Measurements from ENCODE around the gene SESTD1. TPM values are rescaled to one million over a fixed set of nuclear protein-coding genes. Genes with fewer than 3 reads are reported as not detected.

Gene SESTD1
- total RNA-seq, 1 experiment from 2014 or later = 26.6 TPM

- Histone ChIP-seq H3K79me2 (ENCODE audit: insufficient read depth, low read length) (no peaks in the 10 kb centered on the region), H2AFZ (ENCODE audit: low read depth, low read length, poor library complexity, severe bottlenecking) (no peak overlapping the region), H3K9ac (ENCODE audit: low read length) (no peak overlapping the region), H3K27ac (ENCODE audit: low read depth, low read length) (no peak overlapping the region), H4K20me1 (ENCODE audit: insufficient read depth) (no peaks in the 10 kb centered on the region), H3K36me3 (ENCODE audit: control insufficient read depth in 1 of 2, insufficient read depth in 2 of 2, low read length in 2 of 2) (no peaks in the 10 kb centered on the region), H3K9me2 (ENCODE audit: insufficient read depth) (no peaks in the 10 kb centered on the region), H3K9me3 (ENCODE audit: control insufficient read depth in 1 of 2, insufficient read depth in 1 of 2, low read depth in 1 of 2, low read length in 2 of 2) (0 out of 4 replicates have a peak, but pooled peaks cover 0 to 5% of the 10 kb centered on the region in 2 experiments), H3K4me2 (ENCODE audit: low read length) (no peak overlapping the region), H3K4me1 (ENCODE audit: control insufficient read depth in 1 of 2, insufficient read depth in 2 of 2, low read length in 2 of 2) (no peaks in the 10 kb centered on the region), H3K27me3 (ENCODE audit: insufficient read depth, low read length) (no peaks in the 10 kb centered on the region), H3K4me3 (replicated peaks in 1 of 2; ENCODE audit: low read depth in 1 of 2, low read length in 2 of 2) (no peak overlapping the region)
- CTCF ChIA-PET = no interaction called here
- BruUV-seq (replicated peaks) = no TSS peak
- DNase-seq (ENCODE audit: low read depth, low spot score) (no peak), ATAC-seq (no peak)
- POLR2A ChIA-PET = no interaction called here
- TF ChIP-seq ZFX (IDR thresholded peaks at IDR 0.05) (no peak), EZH2phosphoT487 (IDR thresholded peaks at IDR 0.05; ENCODE audit: borderline replicate concordance) (no peak), JUND (IDR thresholded peaks at IDR 0.05) (no peak), POLR2A (IDR thresholded peaks at IDR 0.05; ENCODE audit: borderline replicate concordance, extremely low read depth, insufficient read depth, insufficient read length) (no peak), SIN3A (IDR thresholded peaks at IDR 0.05; ENCODE audit: low read depth) (no peak), ZBTB33 (IDR thresholded peaks at IDR 0.05; ENCODE audit: extremely low read depth, insufficient replicate concordance, low read length) (no peak), REST (IDR thresholded peaks at IDR 0.05; ENCODE audit: low read depth) (no peak), ATF3 (IDR thresholded peaks at IDR 0.05) (no peak), CBX3 (IDR thresholded peaks at IDR 0.05; ENCODE audit: low read depth) (no peak), EGR1 (IDR thresholded peaks at IDR 0.05; ENCODE audit: low read depth) (no peak), RAD21 (IDR thresholded peaks at IDR 0.05; ENCODE audit: low read depth) (no peak), ELF1 (IDR thresholded peaks at IDR 0.05; ENCODE audit: borderline replicate concordance, low read depth) (no peak), YY1 (IDR thresholded peaks at IDR 0.05; ENCODE audit: extremely low read depth, insufficient replicate concordance, low read depth, low read length) (no peak), SRF (IDR thresholded peaks at IDR 0.05; ENCODE audit: low read depth) (no peak), TCF7L2 (IDR thresholded peaks at IDR 0.05; ENCODE audit: borderline replicate concordance, extremely low read depth, insufficient read depth, insufficient read length) (no peak), FOSL1 (IDR thresholded peaks at IDR 0.05; ENCODE audit: low read depth) (no peak), ZNF274 (IDR thresholded peaks at IDR 0.05; ENCODE audit: low read depth, low read length) (no peak), MAX (IDR thresholded peaks at IDR 0.05) (no peak)
- intact Hi-C loops (cut with micrococcal nuclease) = no loop called here
- RAD21 ChIA-PET (ENCODE audit: low non-redundant PET in 1 of 2, low total read pairs in 2 of 2, uncharacterized antibody in 2 of 2, unreplicated experiment in 2 of 2) = no interaction called here
Measured at GRCh38 chr2:179304424-179304823, 39.8 kb upstream of the SESTD1 start.

Data from HCT116 (cell line).